ENCODE measurements around the gene ECPAS.

DNA sequence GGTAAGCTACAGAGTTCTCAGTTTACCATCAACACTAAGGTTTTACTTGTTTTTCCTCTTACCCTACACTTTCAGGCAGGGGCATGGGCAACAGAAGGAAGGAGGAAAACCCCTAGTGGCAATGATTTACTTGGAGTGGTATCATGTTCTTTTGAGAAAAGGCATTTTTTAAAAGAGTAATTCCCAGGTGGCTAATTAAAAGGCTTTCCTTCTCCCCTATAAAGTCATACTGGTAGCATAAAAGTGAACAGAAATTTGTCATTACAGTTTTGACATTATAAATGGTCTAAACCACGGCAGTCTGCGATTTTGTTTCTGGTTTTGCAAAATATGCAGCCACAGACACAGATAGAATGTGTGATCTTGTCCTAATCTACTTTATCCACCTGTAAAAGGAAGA is 123.3 kb downstream of the ECPAS start:
- TF ChIP-seq YY1 (IDR thresholded peaks at IDR 0.05; ENCODE audit: insufficient read depth, insufficient read length) (no peak), ZNF274 (IDR thresholded peaks at IDR 0.05; ENCODE audit: low read depth, low read length) (no peak)

Data from NT2/D1 (cell line).